NCI-H460 (cell line): ENCODE measurements around the gene CBFA2T2. TPM values are rescaled to one million over a fixed set of nuclear protein-coding genes. Genes with fewer than 3 reads are reported as not detected.
"Not testable (repeated sequence)": the region's sequence is repeated elsewhere in the genome, so short reads cannot be mapped to it uniquely, and the experiment has no call there.

Experiments
- DNase-seq: peaks from one replicate; pipeline ENCODE4 v3.0.0-alpha.2; 2016; ENCODE audit warnings: low read depth; ENCODE audit errors: extremely low read depth
- total RNA-seq: library from RNA; depleted of rRNA; stranded (reverse); fragments of >200 nt; shearing (Covaris generic); gene quantifications from 2 replicates; pipeline ENCODE4 v1.2.3, GENCODE V29; 2014

Gene CBFA2T2
- total RNA-seq, 1 experiment from 2014 or later = 4.2 TPM

- DNase-seq = no peak
These were observed 116.3 kb downstream of the CBFA2T2 start for GRCh38 chr20:33606118-33606771.

DNA sequence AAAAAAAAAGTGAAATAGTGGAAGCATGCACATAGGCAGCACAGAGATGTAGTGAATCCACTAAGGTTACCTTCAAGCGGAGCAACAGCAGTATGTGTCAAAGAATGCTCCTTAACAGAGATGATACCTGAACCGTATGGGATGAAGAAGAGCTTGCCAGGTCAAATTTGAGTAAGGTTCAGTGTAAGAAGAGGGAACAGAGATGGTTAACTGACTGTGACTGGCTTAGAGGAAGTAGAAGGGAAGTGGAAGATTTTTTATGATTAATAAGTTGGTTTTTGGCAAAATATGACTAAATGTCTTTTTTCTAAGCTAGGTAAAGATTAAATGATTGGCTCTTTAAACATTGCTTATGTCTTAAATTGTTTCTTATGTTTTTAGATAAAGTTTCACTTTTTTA lies 119.6 kb downstream of the CBFA2T2 start:
- no peak for DNase-seq

- no peak for DNase-seq
These were observed 121.2 kb downstream of the CBFA2T2 start for GRCh38 chr20:33611106-33611505.

DNA sequence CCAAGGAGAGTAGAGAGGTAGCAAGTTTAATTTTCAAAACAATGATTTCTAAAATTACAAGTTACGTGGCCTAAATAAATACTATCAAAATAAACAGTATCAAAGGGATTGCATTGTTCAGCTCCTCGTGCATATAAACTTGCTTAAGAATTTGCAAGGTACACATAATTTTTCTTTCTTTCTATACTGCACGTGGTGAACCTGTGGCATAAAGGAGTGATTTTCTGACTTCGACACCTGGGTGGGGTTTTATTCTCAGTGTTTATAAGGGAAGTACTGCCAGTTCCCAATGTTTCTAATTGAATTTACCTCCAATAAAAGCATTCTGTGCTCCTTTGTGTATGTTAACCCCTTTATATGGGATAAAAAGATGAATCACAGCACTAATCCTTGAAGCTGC lies 122.1 kb downstream of the CBFA2T2 start:
- no peak for DNase-seq

- no peak for DNase-seq
These were observed 132.0 kb downstream of the CBFA2T2 start for GRCh38 chr20:33621717-33622400.

GRCh38 chr20:33622705-33623365 lies 132.9 kb downstream of the CBFA2T2 start:
- DNase-seq = no peak

GRCh38 chr20:33624399-33624798 lies 134.5 kb downstream of the CBFA2T2 start:
- DNase-seq = no peak

DNA sequence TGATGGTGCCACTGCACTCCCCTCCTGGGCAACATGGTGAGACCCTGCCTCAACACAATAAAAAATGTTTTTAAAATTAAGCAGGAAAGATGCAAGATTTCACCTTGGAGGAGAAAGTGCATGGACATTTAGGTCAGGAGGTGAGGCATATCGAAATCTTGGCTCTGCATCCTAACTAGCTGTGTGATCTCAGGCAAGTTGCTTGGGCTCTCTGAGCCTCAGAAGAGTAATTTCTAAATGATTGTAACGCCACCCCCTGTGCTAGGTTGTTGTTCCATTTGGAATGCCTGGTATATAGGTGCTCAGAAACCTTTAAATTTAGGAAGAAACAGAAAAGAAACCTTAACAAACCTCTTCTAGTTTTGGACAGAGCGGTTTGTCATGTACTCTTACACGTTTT lies 136.3 kb downstream of the CBFA2T2 start:
- no peak for DNase-seq

GRCh38 chr20:33627577-33628216 lies 137.8 kb downstream of the CBFA2T2 start:
- no peak for DNase-seq

GRCh38 chr20:33629533-33629932 lies 139.6 kb downstream of the CBFA2T2 start:
- DNase-seq = no peak

DNA sequence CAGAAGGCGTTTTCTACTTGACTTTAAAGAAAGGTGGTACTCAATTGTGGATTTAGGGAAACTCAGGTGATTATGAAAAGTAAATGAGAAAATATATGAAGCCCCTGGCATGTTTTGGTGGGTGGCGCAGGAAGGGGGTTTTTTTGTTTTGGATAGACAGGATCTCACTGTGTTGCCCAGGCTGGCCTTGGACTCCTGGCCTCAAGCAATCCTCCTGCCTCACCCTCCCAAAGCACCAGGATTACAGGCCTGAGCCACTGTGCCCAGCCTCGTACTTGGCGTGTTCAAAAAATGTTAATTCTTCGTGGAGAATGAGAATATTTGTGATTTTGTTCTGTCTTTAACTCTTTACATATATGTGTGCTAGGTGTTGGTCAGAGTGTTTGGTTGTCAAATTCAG lies 140.1 kb downstream of the CBFA2T2 start:
- no peak for DNase-seq

- no peak for DNase-seq
These were observed 140.6 kb downstream of the CBFA2T2 start for GRCh38 chr20:33630507-33630906.

- DNase-seq = not testable (repeated sequence)
These were observed 142.0 kb downstream of the CBFA2T2 start for GRCh38 chr20:33631910-33632309.

- no peak for DNase-seq
These were observed 145.4 kb downstream of the CBFA2T2 start for GRCh38 chr20:33635341-33635740.

DNA sequence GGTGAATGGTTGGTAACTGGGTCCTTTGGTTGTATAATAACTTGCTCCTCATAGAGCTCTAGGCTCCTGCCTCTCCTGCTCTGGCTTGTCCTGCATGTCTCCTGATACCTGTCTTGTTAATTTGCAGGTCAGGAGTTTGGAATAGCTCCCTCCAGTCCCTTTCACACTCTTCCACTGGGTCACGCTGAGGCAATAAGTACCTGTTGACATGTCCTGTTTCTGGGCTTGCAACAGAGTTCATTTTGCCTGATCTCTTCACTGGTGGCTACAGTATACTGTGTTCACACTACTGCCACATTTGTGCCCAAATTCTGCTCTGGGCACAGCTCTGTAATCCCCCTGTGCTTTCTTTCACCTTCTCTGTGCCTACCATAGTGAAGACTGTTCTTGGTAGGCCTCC lies 146.9 kb downstream of the CBFA2T2 start:
- DNase-seq = no peak

- no peak for DNase-seq
These were observed 150.4 kb downstream of the CBFA2T2 start for GRCh38 chr20:33640287-33640686.

GRCh38 chr20:33644313-33645071 lies 154.6 kb downstream of the CBFA2T2 start:
- no peak for DNase-seq

GRCh38 chr20:33645072-33645358 lies 155.1 kb downstream of the CBFA2T2 start:
- no peak for DNase-seq

DNA sequence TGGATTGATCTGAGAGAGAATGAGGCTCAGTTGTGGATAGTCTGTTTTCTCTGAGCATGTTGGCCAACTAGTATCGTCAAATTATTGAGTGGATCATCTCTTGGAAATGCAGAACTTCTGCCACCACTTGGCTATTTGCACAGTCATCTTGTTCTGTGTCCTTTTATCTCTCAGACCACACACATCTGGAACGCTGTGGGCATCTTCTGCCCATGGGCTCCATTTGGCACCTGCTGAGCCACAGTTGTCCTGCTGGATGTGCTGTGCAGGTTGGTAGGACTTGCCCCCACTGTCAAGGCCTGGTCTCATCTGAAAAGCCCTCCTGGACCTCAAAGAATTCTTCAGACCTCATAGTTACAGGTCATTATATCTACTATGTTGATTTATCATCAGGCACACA lies 155.5 kb downstream of the CBFA2T2 start:
- no peak for DNase-seq

GRCh38 chr20:33646191-33646590 lies 156.3 kb downstream of the CBFA2T2 start:
- DNase-seq = no peak
